ENCODE measurements around the gene TRAM2. TPM values are rescaled to one million over a fixed set of nuclear protein-coding genes. Genes with fewer than 3 reads are reported as not detected.

Gene TRAM2
- total RNA-seq, 1 donor from 2014 or later = 12.6 TPM

DNA sequence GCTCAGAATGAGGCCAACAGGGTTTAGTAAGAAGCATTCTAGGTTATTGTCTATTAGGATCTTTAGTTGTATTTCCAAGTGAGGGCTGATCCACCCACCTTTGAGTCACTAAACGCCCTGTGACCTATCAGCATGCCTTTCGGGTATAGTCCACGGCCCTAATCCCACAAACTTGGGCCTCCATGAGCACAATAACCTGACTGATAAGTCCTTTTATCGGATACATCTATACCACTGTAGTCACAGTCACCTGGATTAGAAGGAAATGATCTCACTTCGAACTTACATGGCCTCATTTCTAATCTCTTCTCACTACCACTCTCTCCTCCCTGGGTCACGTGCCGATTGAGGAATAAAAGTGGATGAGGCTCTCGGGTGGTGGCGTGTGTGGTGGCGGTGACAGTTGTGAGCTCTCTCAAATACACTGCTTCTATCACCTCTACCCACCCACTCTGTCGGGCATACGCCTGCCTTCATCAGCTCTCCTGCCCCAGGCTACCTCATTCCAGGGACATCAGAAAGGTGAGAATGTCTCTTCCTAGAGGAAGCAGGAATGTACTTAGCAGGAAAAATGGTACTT lies 65.2 kb downstream of the TRAM2 start:
- DNase-seq (ENCODE audit: low read depth in 2 of 2) = peak in 1 of 2 donors; percentile 66

DNA sequence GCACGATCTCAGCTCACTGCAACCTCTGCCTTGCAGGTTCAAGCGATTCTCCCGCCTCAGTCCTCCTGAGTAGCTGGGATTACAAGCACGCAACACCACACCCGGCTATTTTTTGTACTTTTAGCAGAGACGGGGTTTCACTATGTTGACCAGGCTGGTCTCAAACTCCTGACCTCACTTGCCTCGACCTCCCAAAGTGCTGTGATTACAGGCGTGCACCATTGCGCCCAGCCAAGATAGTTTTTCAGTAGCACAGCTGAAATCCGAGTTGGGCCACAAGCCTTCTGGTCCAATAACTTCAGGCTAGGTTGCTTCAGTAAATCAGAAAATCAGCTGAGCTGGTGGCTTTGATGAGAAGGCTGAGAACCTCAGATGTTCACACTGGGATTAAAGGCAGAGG lies 65.7 kb downstream of the TRAM2 start:
- DNase-seq (ENCODE audit: low read depth in 2 of 2) = no peak

DNA sequence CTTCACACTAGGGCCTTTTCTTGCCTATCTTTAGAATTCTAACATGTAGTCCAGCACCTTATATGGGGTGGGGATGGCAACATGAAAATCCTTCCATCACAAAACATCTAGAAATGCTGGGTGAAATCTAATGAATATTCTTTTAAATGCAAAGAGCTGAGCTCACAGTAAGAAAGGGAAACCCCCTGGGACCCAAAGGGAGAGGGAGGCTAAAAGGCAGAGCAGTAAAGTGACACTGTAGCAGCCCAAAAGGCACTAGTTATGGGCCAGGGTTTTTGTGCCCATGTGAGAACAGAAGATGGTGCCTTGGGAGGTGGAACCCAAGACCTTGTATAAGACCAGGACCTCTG lies 66.7 kb downstream of the TRAM2 start:
- no peak for DNase-seq (ENCODE audit: low read depth in 2 of 2)

DNA sequence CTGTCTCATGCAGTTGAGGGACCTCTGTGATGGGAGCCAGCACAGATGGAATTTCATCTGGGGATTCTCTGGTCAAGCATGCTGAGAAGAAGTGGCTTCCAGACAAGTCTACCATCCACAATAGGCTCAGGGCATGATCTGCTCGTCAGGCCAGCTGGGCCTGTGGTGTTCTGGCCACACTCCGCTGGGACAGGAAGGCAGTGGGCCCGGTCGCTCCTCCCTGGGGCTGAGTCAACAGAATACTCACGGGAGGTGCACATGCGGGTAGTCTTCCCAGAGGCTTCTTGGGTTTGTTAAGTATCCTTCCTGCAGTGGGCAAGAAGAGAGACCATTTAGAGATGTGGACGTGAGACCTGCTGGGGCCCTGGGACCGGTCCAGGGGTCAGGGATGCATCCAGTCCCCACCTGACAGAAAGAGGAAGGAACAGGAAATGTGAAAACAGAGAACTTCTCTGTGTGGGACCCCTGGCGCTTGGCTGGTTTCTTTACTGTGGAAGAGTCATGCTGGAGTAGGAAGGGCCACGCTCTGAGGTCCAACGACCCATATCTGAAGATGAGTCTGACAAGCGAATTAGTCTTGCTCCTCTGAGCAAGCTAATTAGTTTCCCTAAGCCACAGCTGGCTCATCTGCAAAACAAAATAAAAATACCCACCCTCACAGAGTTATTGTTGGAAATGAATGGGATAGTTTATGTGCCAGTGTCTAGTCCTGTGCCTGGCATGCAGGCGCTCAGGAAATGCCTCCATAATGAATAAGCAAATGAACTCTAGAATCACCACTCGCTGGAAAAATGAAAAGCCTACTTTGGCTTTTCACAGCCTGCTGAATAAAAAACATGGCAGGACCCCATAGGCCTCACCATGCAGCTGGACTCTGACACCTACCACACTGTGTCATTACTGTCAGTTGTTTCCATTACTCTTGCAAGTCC lies 67.3 kb downstream of the TRAM2 start:
- DNase-seq (ENCODE audit: low read depth in 2 of 2) = peak; percentile 34 to 79

DNA sequence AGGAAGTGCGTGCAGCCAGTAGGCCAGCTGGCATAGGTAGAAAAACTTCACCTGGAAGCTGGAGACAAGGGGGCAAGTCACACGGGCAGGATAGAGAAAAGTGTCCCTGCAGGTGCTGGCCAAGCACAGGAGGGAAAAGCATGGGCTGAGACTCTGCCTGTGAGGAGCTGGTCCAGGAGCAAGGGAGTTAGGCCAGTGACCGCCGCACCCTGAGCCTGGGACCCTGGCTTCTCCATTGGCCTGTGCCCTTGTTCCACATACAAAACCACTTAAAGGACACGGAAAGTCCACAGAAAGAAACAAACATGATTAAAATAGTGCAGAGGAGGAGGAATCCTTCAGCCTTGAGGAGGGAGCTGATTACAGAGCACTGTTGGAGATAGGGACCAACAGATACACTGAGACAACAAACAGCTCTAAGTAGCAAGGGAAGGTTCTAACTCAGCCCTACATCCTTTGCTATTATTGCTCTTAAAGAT lies 68.6 kb downstream of the TRAM2 start:
- no peak for DNase-seq (ENCODE audit: low read depth in 2 of 2)

DNA sequence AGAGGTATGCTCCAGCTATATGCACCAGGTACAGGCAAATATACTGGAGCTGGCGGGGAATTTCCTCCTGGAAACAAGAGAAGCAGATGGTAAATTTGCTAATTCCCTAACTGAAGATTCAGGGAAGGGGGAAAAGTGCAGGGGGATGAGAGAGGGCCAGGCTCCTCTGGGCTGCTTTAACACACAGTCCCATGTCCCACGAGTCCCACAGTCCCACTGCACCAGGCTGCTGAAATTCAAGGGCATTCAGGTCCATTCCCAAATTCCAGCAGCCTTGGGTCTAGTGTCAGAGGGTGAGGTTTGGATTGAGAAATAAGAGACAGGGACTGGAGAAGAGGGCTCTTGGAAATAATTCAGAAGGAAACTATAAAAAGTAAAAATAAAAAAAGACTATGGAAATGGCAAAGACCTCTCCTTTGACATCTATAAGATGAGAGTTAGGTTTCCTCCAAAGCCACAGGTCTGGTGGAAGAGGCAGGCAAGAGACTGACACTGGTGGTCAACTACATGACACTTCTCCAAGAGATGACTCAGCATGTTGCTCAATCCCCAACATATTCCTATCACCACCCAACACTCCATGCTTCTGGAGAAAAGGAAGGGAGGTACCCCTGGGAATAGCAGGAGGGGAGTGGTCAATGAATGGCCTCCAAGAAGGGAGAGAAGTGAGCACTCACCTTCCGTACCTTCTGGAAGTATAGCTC lies 69.2 kb downstream of the TRAM2 start:
- no peak for DNase-seq (ENCODE audit: low read depth in 2 of 2)

DNA sequence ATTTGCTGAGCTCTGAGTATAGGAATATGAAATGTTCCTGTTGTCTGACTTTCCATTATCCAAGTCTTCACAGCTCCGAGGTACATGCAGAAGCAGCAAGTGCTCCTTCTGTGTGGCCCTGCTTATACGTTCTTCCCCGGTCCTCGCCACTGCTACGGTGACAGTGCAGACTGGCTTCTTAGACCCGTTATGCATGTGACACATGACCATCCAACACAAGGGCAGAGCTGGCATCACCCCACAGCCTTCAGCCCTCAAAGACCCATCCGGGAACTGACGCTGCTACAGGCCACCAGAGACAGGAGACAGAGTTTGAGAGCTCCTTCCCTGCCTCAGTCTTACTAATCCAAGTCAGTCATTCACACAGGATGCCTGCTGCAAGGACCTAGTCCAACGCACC lies 70.4 kb downstream of the TRAM2 start:
- no peak for DNase-seq (ENCODE audit: low read depth in 2 of 2)

DNA sequence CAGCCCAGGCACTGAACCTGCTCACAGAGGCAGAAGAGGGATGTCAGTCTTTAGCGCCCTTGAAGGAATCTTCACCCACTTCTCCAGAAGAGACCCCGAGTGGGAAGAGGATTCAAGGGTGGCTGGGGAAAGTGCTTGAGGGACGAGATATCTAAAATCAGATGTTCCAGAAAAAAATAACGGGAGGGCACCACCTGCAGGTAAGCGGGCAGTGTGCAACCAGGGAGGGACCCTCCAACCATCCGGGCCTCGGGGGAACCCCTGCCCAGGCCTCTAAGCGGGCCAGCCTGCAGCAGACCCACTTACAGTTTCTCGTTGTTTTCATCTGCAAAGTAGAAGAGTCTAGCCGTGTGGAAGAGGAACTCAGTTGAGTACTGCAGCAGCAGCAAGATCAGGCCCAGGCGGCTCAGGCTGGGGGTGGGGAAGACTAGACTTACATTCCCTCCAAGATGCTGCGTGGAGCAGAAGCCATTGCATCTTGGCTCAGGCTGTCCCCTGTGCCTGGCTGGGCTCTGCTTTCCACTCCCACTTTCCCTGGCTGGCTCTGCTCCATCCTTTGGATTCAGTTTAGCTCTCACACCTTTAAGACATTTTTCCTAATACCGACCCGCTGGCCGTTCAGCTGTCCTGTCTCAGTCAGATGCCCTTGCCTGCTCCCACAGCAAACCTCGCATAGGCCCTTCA lies 71.0 kb downstream of the TRAM2 start:
- no peak for DNase-seq (ENCODE audit: low read depth in 2 of 2)

DNA sequence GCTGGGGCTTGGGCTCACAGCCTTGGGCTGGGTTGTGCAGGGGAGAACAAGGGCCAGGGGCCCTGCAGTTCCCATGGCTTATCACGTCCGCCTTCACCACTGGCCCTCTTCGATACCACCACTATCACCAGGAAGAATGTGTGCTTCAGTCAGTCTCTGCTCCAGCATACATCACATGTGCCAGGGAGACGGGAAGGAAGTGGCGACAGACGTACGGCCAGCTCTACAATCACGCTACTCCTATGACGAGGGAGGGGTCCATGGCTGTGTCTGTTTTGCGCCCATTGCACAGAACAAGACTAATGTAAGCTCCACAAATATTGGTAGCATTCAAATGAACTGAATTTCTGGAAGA lies 72.1 kb downstream of the TRAM2 start:
- peak in 1 of 2 donors; percentile 59 for DNase-seq (ENCODE audit: low read depth in 2 of 2)

DNA sequence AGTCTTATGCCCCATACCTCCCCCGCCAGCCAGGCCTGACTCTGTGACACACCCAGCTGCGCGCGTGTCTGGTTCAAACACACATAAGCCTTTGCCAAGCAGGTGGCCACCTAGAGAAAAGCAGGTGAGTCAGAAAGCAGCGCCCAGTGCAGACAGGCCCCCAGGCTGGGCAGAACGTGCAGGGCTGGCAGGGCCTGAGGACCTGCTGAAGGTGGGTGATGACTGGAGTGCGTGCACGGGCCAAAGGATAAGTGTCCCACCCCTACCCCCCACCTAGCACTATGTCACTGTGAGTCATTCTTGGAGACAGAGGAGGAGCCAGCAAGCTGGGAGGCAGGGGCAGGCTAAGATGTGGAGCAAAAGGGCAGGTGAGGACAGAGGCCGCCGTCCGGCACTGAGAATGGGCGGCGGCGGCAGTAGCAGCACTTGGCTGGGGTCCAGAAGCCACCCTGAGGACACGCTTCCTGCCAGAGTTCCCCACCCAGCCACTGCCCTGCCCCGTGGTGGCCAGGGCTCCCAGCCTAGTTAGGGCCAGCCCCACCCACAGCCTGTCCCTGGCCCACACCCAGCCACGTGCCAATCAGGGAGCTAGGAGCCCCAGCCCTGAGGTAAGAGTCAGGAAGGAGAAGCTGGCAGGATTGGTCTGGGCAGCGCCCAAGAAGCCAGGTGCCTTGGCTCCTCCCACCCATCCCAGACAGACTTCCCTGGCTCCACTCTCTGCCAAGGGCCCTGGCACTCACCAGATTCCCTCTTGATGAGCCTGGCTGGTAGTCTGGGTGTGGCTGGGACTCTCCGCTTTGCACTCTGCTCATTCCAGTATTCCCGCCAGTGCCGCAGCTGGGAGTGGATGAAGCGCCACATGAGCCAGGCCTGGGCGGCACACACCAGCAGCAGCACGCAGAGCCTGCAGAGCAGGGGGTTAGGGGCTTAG lies 72.7 kb downstream of the TRAM2 start:
- DNase-seq (ENCODE audit: low read depth in 2 of 2) = peak in 1 of 2 donors; percentile 67

DNA sequence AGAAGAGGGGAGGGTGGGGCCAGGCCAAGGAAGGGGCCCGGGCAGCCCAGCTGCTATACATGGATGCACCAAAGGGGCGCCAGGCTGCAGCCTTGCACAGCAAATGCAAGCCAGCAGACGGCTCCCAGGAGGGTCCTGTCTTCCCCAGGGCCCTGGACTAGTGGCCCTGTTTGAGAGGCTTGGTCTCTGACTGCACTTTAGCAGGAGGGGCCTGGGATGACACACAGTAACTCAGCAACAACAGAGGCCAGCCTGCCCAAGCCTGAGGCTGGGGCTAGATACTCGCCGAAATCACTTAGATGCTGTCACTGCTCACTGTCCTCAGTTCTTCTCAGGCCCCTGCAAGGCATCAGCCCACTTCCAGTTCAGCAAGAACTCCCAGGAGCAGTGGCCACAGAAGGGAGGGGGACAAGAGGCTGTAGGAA lies 73.5 kb downstream of the TRAM2 start:
- no peak for DNase-seq (ENCODE audit: low read depth in 2 of 2)

DNA sequence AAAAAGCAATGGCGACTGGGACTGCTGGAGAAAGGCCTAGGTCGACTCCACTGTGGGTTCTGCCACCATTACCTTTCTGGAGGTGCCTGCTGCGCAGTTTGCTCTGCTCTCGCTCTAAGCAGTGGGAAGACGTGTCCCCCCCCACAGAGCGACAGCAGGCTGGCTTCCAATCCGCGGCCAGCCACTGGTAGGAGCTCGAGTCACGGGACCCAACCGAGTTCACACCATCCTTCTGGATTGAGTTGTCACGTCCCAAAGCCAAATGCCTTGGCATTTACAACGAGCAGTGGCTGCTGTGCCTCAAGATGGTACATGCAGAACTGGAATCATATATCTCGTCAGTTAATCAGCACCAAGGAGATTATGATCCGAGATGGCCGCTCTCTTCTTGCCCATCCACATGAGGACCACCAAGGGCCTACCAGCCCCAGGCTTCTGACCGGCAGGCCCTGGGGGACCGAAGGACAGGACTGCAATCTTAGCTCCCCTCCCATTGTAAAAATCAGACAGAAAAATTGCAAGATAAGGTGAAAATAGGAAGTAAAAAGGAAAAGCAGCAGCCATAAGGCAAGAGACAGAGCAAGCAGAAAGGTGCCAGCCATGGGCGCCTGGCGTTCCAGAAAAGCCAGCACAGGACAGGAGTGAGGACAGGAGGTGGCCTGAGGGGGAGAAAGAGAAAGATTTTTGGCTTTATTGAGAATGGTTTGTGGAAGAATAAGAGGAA lies 74.4 kb downstream of the TRAM2 start:
- no peak for DNase-seq (ENCODE audit: low read depth in 2 of 2)

DNA sequence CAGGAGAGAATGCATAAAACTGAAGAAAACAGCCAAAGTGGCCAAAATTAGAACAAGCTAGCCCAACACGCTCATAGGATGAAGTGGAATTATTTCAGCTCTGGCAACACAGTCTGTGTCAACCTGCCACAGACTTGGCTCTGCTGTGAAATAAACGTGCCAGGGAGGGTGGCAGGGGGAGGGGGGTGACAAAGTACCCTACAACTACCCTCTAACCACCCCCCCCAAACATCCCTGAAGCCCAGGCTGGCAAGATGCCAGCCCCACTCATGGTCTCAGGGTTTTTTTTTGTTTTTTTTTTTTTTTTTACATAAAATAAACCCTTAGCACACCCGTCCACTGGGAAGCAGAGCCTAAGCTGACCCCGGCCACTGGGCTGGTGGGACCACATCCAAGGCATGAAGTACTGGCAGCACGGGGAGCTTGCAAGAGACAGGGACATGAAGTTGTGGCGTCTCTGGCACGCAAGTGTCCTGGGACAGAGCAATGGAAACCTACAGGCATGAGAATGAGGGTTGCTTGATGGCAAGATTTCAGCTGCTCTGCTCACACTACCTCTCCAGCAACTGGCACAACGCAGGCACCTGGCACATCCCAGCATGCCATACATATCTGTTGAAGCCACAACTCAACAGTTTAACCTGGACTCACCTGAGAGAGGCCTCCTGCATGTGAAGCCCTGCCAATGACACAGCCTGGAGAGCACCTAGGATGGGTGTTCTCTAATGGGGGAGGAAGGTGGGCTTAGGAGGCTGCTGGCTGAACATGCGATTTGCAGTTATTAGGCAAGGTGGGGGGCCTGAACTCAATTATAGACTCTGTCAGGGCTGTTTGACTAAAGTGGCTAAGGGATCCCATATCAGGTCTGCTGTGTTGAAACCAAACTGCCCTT lies 76.4 kb downstream of the TRAM2 start:
- no peak for DNase-seq (ENCODE audit: low read depth in 2 of 2)

DNA sequence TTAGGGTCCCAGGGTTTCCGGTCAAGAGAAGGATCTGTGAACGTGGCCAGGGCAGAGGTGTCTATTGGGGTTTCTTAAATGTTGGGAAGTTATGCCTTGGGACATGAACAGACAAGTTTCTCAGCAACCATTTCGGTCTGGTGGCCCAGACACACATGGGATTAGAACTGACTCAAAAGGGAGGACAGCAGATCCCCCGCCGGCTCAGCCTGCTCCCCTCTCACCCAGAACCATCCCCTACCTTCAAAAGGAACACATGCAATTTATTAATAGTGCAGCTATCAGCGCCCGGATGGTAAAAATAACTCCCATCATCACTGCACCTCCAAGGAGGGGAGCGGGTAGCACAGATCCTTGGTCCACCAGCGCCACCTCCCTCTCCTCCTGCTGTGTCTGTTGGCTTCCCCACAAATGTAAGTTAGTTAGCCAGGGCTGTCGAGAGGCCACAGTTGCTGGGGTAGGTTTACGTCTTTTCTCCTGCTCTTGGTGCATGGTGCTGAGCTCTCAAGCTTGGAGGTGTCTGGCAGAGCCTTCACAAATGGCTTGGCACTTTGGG lies 77.1 kb downstream of the TRAM2 start:
- no peak for DNase-seq (ENCODE audit: low read depth in 2 of 2)

DNA sequence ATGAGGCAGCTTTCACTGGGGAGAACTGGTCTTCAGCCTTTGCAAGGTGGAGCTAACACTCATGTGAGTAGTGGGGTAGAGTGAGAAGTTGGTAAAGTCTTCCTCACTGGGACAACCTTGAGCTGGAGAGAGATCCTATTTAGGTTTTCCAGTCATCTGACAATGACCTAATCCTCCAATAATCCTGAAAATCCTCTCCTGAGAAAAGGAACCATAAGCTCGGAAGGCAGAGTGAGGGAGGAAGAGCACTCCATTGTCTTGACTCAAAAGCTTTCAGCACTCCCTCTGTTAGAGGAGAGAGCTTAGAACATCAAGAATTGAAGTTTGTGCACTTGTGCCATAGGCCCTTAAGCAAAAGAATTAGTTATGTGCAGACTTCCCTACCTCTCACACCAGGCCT lies 77.8 kb downstream of the TRAM2 start:
- DNase-seq (ENCODE audit: low read depth in 2 of 2) = peak in 1 of 2 donors; percentile 21

DNA sequence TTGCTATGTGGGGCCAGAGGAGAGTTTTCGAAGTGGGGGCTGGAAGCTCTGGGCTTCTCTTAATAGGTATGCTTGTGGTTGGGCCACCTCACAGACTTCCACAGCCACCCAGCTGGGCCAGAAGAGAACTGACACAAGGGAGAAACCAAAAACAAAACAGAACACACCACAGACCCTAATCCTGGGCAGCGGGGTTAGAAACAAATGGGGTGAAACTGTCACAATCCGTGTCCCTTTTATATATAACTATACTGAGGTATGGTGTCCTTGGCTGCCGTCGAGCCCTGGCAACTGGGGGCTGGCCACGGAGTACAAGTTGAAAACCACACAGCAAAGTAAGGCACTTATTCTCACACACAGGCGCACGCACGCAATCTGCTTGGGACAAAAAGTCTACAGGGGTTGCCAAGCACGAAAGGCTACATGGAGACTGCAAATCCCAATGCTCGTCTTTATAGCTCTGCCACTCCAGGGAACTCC lies 78.3 kb downstream of the TRAM2 start:
- no peak for DNase-seq (ENCODE audit: low read depth in 2 of 2)

DNA sequence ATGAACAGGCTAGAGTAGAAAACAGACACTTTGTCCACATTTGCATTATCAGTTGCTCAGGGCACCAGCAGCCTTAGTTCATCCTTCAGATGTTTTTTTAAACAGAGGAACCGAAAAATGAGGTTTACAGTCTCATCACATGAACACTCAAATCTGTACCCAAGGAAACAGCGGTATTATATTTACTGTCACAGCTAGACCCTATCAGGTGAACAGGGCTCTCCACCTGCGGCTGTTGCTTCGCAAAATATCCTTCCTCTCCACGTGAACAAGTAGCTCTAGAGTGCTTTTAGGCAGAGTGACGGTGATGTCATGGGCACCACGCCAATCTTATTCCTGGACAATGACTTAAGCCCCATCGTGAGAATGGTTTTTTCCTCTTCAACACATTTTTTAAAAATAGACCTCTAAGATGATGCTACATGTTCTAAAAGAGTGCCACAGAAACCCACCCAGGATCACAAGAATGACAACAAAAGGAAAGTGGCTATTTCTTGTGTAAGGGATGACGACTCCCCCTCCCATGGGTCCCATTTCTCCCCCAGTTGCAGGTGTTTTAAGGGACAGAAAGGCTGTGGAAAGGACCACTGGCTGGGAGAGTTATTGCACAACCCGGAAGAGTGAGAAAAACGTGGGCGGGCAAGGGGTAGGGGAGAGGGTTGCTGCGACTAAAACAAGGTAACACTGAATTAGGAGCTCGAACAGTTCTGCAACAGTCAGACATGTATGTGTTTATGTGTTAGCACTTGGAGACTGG lies 79.0 kb downstream of the TRAM2 start:
- peak in 1 of 2 donors; percentile 37 for DNase-seq (ENCODE audit: low read depth in 2 of 2)

DNA sequence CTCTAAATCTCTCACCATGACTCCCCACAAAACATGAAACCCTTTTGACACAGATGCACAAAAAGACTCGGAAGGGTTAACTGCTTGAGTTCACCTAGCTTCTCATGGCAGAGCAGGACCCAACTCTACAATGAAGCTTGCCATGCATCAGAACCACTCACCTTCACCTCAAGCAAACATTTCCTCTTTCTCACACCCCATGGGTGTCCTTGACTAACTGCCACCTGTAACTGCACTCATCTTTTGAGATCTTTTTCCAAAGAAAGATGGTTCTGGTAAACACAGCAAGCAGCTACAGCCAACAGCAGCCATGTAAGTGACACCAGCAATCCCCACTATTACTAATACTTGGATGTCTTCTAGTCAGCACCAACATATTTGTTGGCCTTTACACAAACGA lies 80.2 kb downstream of the TRAM2 start:
- no peak for DNase-seq (ENCODE audit: low read depth in 2 of 2)
